H9 (cell line): Measurements from ENCODE around the gene DMAP1. TPM values are rescaled to one million over a fixed set of nuclear protein-coding genes. Genes with fewer than 3 reads are reported as not detected.

Experiments used
- DNase-seq: peaks from one replicate; pipeline ENCODE4 v3.0.0-alpha.2; 2017
- H2AFZ ChIP-seq: one replicate; pipeline ENCODE4 v1.6.1; 2013; ENCODE audit warnings: mild to moderate bottlenecking, low read length, control low read depth, moderate library complexity
- H2AK5ac ChIP-seq: 2 replicates; pipeline ENCODE4 v1.6.1; 2013; ENCODE audit warnings: low read length, control low read depth, mixed read lengths; ENCODE audit not compliant: insufficient read length
- H2BK120ac ChIP-seq: one replicate; pipeline ENCODE4 v1.6.1; 2013; ENCODE audit warnings: low read depth, mild to moderate bottlenecking, low read length, control low read depth, inconsistent platforms; ENCODE audit not compliant: poor library complexity, severe bottlenecking
- H2BK12ac ChIP-seq: 2 replicates; pipeline ENCODE4 v1.6.1; 2013; ENCODE audit warnings: low read length, control low read depth, mixed read lengths, low read depth; ENCODE audit not compliant: insufficient read length
- H2BK15ac ChIP-seq: 2 replicates; pipeline ENCODE4 v1.6.1; 2013; ENCODE audit warnings: low read depth, low read length, control low read depth
- H2BK20ac ChIP-seq: one replicate; pipeline ENCODE4 v1.6.1; 2013; ENCODE audit warnings: low read depth, mild to moderate bottlenecking, low read length, control low read depth, inconsistent platforms; ENCODE audit not compliant: poor library complexity, severe bottlenecking
- H2BK5ac ChIP-seq: 2 replicates; pipeline ENCODE4 v1.6.1; 2013; ENCODE audit warnings: low read length, control low read depth, mixed read lengths; ENCODE audit not compliant: insufficient read length
- H3K14ac ChIP-seq: 2 replicates; pipeline ENCODE4 v1.6.1; 2013; ENCODE audit warnings: low read length, control low read depth; ENCODE audit not compliant: insufficient read depth
- H3K18ac ChIP-seq: 2 replicates; pipeline ENCODE4 v1.6.1; 2013; ENCODE audit warnings: low read depth, mild to moderate bottlenecking, mixed read lengths, low read length, control low read depth; ENCODE audit not compliant: insufficient read length
- H3K23ac ChIP-seq: 2 replicates; pipeline ENCODE4 v1.6.1; 2013; ENCODE audit warnings: low read length, control low read depth, mixed read lengths, low read depth; ENCODE audit not compliant: insufficient read length
- H3K23me2 ChIP-seq: 2 replicates; pipeline ENCODE4 v1.6.1; 2013; ENCODE audit warnings: low read depth, mild to moderate bottlenecking, mixed read lengths, low read length, control low read depth; ENCODE audit not compliant: insufficient read length, poor library complexity, severe bottlenecking
- H3K27ac ChIP-seq: 2 replicates; pipeline ENCODE4 v1.5.1; 2013; ENCODE audit warnings: low read length, control low read depth, mixed read lengths, low read depth; ENCODE audit not compliant: insufficient read length
- H3K27me3 ChIP-seq: 2 replicates; pipeline ENCODE4 v1.6.1; 2013; ENCODE audit warnings: low read length, control low read depth, inconsistent platforms; ENCODE audit not compliant: insufficient read depth
- H3K4ac ChIP-seq: 2 replicates; pipeline ENCODE4 v1.6.1; 2013; ENCODE audit warnings: low read depth, mild to moderate bottlenecking, control low read depth, inconsistent platforms, low read length, moderate library complexity
- H3K4me1 ChIP-seq: 2 replicates; pipeline ENCODE4 v1.6.1; 2013; ENCODE audit warnings: low read length, control low read depth, inconsistent platforms; ENCODE audit not compliant: insufficient read depth
- H3K4me2 ChIP-seq: 2 replicates; pipeline ENCODE4 v1.6.1; 2013; ENCODE audit warnings: low read length, control low read depth, mixed read lengths; ENCODE audit not compliant: insufficient read length, insufficient read depth
- H3K56ac ChIP-seq: 2 replicates; pipeline ENCODE4 v1.6.1; 2013; ENCODE audit warnings: low read depth, mild to moderate bottlenecking, mixed read lengths, low read length, control low read depth; ENCODE audit not compliant: insufficient read length
- H3K79me1 ChIP-seq: 2 replicates; pipeline ENCODE4 v1.6.1; 2013; ENCODE audit warnings: low read depth, mild to moderate bottlenecking, moderate library complexity, low read length, control low read depth, inconsistent platforms; ENCODE audit not compliant: insufficient read depth, poor library complexity, severe bottlenecking
- H3K79me2 ChIP-seq: 2 replicates; pipeline ENCODE4 v1.6.1; 2013; ENCODE audit warnings: low read length, control low read depth, inconsistent platforms; ENCODE audit not compliant: insufficient read depth
- H3K9ac ChIP-seq: 2 replicates; pipeline ENCODE4 v1.6.1; 2013; ENCODE audit warnings: low read length, control low read depth, mixed read lengths; ENCODE audit not compliant: insufficient read length; ENCODE audit errors: extremely low read depth
- H3K9me3 ChIP-seq: one replicate; pipeline ENCODE4 v1.6.1; 2013; ENCODE audit warnings: low read depth, low read length, inconsistent platforms; ENCODE audit not compliant: control insufficient read depth
- H3T11ph ChIP-seq: one replicate; pipeline ENCODE4 v1.6.1; 2013; ENCODE audit warnings: mild to moderate bottlenecking, low read length, control low read depth, inconsistent platforms
- H4K20me1 ChIP-seq: one replicate; pipeline ENCODE4 v1.6.1; 2013; ENCODE audit not compliant: control insufficient read depth, insufficient read length, insufficient read depth
- H4K5ac ChIP-seq: 2 replicates; pipeline ENCODE4 v1.6.1; 2013; ENCODE audit warnings: low read depth, mild to moderate bottlenecking, mixed read lengths, low read length, control low read depth; ENCODE audit not compliant: insufficient read length
- H4K8ac ChIP-seq: replicated peaks from 2 replicates; pipeline ENCODE4 v1.6.1; 2013; ENCODE audit warnings: low read length, control low read depth, mixed read lengths, low read depth; ENCODE audit not compliant: insufficient read length
- H4K91ac ChIP-seq: 2 replicates; pipeline ENCODE4 v1.6.1; 2013; ENCODE audit warnings: low read depth, mild to moderate bottlenecking, moderate library complexity, mixed read lengths, low read length, control low read depth; ENCODE audit not compliant: insufficient read length
- H3K27ac Mint-ChIP-seq, 3 experiments: 2 replicates in 2 of 3; 3 replicates in 1 of 3; pipeline ENCODE4 v1.8.0; 2020 to 2021; ENCODE audit warnings: mixed read lengths in 3 of 3, mild to moderate bottlenecking in 1 of 3, moderate library complexity in 1 of 3
- H3K27me3 Mint-ChIP-seq: 2 replicates; pipeline ENCODE4 v1.8.0; 2021; ENCODE audit warnings: low read depth, mild to moderate bottlenecking, moderate library complexity, mixed read lengths
- H3K36me3 Mint-ChIP-seq, 3 experiments: 2 replicates in 2 of 3; 3 replicates in 1 of 3; pipeline ENCODE4 v1.8.0; 2020 to 2021; ENCODE audit warnings: low read depth in 3 of 3, mixed read lengths in 3 of 3; ENCODE audit not compliant: insufficient read depth in 1 of 3
- H3K4me1 Mint-ChIP-seq, 2 experiments: 2 replicates each; pipeline ENCODE4 v1.8.0; 2020; ENCODE audit warnings: mixed read lengths in 2 of 2
- H3K4me3 Mint-ChIP-seq, 2 experiments: 2 replicates in 1 of 2; 3 replicates in 1 of 2; pipeline ENCODE4 v1.8.0; 2020 to 2021; ENCODE audit warnings: mild to moderate bottlenecking in 2 of 2, mixed read lengths in 2 of 2, moderate library complexity in 1 of 2
- H3K9me3 Mint-ChIP-seq, 2 experiments: 2 replicates in 1 of 2; 3 replicates in 1 of 2; pipeline ENCODE4 v1.8.0; 2020; ENCODE audit warnings: mild to moderate bottlenecking in 2 of 2, mixed read lengths in 2 of 2, moderate library complexity in 1 of 2
- WGBS: extraction: QIAGEN DNeasy Blood & Tissue Kit; methylation state at CpG from one replicate; pipeline ENCODE4 v1.1.7; 2013; ENCODE audit warnings: missing lambda C conversion rate, low lambda C conversion rate, mixed read lengths; ENCODE audit not compliant: insufficient read length; ENCODE audit errors: extremely low coverage; 5-methylcytosine and 5-hydroxymethylcytosine counted together
- total RNA-seq: library from RNA; stranded (reverse); gene quantifications from 2 replicates; pipeline ENCODE4 v1.2.1, GENCODE V29; 2021
- TF ChIP-seq, protein P1 (sequence below): fragments of 200-600 bp; sonication (generic); conservative IDR thresholded peaks from 3 replicates; pipeline ENCODE4 v1.8.0; 2021; ENCODE audit warnings: antibody characterized with exemption, mild to moderate bottlenecking

The DMAP1 gene
- total RNA-seq, 1 experiment from 2014 or later = 55.3 TPM

DNA sequence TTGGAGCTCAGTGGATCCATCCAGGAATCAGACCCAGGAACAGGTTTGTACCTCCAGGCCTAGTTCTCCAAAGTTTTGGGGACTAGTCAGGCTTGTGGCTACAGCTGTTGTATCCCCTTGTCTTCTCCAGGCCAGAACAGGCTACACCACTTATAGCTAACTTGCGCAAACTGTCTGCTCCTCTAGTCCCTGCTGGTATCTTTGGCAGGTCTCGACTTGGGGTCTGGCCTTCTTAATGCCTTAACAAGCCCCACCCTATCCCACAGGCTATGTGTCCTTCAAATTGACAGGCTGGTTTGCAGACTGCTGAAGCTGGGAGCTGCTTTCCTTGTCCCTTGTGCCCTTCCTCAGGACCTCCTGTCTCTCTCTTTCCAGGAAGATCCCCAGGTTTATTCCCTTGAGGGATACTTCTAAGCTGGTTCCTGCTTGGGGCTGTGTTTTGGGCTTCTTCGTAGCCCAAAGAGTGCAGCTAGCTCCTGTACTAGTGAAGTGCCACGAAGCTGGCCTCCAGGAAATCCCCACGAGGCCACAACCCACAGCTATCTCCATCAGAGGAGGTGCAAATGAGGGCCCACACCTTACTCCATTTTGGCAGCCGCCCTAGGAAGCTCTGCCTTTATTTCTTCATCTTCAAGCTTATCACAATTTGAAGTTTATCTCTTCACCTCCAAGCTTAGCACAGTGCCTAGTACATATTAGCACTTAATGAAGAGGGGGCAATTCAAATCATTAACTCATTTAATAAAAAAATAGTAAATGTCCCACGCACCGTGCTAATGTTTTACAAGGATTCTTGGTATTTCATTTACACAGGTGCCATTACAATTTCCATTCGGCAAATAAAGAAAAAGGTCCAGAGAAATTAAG is 683 bp upstream of the DMAP1 start:
- Histone ChIP-seq H4K5ac (no peak overlapping the region), H3K18ac (no peak overlapping the region), H3K4ac (no peak overlapping the region), H2BK120ac (no peak overlapping the region), H2AK5ac (no peak overlapping the region), H3K4me2 (peak overlapping the region; percentile 94), H4K91ac (no peak overlapping the region), H3T11ph (no peak overlapping the region), H3K27me3 (no peaks in the 10 kb centered on the region), H3K9me3 (no peaks in the 10 kb centered on the region), H2BK5ac (no peak overlapping the region), H3K4me1 (no peaks in the 10 kb centered on the region), H2BK20ac (no peak overlapping the region), H3K23ac (no peak overlapping the region), H3K9ac (no peak overlapping the region), H2BK15ac (no peak overlapping the region), H3K79me2 (no peaks in the 10 kb centered on the region), H3K56ac (no peak overlapping the region), H3K79me1 (no peaks in the 10 kb centered on the region), H2AFZ (no peak overlapping the region), H4K20me1 (no peaks in the 10 kb centered on the region), H4K8ac (no peak overlapping the region), H2BK12ac (no peak overlapping the region), H3K23me2 (peaks cover 3% of the 10 kb centered on the region), H3K27ac (no peak overlapping the region), H3K14ac (no peak overlapping the region)
- Mint-ChIP-seq H3K4me3 (peak overlapping the region; percentile 95 to 96), H3K27me3 (peaks cover 7% of the 10 kb centered on the region), H3K27ac (peak overlapping the region in 1 of 3 experiments; percentile 74; a peak in 2 of 7 replicates), H3K4me1 (peaks cover 10 to 15% of the 10 kb centered on the region in 2 experiments), H3K9me3 (no peaks in the 10 kb centered on the region), H3K36me3 (peaks cover 4 to 31% (median 20%) of the 10 kb centered on the region in 3 experiments; a peak in 5 of 7 replicates)
- TF ChIP-seq, protein P1, sequence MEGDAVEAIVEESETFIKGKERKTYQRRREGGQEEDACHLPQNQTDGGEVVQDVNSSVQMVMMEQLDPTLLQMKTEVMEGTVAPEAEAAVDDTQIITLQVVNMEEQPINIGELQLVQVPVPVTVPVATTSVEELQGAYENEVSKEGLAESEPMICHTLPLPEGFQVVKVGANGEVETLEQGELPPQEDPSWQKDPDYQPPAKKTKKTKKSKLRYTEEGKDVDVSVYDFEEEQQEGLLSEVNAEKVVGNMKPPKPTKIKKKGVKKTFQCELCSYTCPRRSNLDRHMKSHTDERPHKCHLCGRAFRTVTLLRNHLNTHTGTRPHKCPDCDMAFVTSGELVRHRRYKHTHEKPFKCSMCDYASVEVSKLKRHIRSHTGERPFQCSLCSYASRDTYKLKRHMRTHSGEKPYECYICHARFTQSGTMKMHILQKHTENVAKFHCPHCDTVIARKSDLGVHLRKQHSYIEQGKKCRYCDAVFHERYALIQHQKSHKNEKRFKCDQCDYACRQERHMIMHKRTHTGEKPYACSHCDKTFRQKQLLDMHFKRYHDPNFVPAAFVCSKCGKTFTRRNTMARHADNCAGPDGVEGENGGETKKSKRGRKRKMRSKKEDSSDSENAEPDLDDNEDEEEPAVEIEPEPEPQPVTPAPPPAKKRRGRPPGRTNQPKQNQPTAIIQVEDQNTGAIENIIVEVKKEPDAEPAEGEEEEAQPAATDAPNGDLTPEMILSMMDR = no peak
- WGBS = no CpG with 5 or more reads among the region's 9 CpGs
- no peak for DNase-seq
